Measurements from ENCODE around the gene HMCN2. TPM values are rescaled to one million over a fixed set of nuclear protein-coding genes. Genes with fewer than 3 reads are reported as not detected.

HMCN2 gene
- total RNA-seq, 1 experiment from 2014 or later = not detected

DNA sequence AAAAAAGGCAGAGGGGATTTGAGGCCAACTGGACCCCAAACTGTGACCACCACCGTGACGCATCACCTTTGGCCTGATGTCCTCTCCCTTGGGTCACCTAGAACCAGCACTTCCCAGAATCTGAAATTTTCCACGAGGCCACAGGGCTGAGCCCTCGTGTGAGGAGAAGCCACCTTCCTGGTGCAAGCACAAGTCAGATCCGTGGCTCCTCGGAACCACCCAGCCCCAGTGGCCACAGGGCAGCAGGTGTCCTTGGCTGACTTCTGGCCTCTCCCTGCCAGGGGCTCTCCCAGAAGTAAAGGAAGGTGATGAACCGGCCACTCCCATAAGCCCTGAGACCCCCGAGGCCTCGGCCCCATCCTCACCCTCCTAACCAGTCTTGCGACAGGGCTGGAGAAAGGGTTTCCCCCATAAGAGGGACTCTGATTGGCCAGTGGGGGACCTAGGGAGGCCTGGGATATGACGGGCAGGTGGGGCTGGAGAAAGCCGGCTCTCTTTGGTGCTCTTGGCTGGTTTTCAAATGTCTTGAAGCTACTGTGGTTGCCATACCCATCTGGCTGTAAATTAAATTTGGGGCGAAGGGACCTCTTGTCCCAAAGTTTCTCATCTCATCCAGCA, 20.9 kb upstream of the HMCN2 start:
- DNase-seq (ENCODE audit: unreplicated experiment) = no peak
- no TSS peak for BruUV-seq (replicated peaks)
- intact Hi-C loops (cut with micrococcal nuclease) = no loop called here
- POLR2A ChIA-PET = no interaction called here
- Mint-ChIP-seq H3K9me3 (ENCODE audit: unreplicated experiment) (no peaks in the 10 kb centered on the region), H3K4me1 (ENCODE audit: insufficient read depth, unreplicated experiment) (peaks cover 11% of the 10 kb centered on the region), H3K27me3 (ENCODE audit: insufficient read depth, unreplicated experiment) (peaks cover 12% of the 10 kb centered on the region), H3K4me3 (ENCODE audit: unreplicated experiment) (no peak overlapping the region), H3K36me3 (ENCODE audit: insufficient read depth, unreplicated experiment) (no peaks in the 10 kb centered on the region), H3K27ac (ENCODE audit: low read depth, unreplicated experiment) (no peak overlapping the region)
- CTCF ChIA-PET = interaction anchor here (0.6 to 9.8 kb wide), 11 partner anchors 8 to 449 kb away, joined by 3 to 62 read pairs (median 4); partner anchors contain the start of gene EXOSC2
- TF ChIP-seq CTCF (IDR thresholded peaks at IDR 0.05; ENCODE audit: unreplicated experiment) = no peak

DNA sequence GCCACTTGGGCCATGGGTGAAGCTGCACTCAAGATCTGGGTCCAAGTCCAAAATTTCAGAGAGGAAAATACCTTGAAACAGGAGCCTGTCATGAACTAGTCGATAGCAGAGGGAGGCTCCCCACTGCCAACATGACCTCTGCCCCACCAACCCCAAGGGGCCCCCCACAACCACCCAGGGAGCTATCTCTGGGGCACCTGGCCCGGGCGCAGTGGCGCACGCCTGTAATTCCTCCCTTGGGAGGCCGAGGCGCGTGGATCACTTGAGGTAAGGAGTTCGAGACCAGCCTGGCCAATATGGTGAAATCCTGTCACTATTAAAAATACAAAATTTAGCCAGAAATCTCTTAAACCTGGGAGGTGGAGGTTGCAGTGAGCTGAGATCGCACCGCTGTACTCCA, 20.1 kb upstream of the HMCN2 start:
- no TSS peak for BruUV-seq (replicated peaks)
- no peaks in the 10 kb centered on the region for H3K36me3 Mint-ChIP-seq (ENCODE audit: insufficient read depth, unreplicated experiment)
- TF ChIP-seq CTCF (IDR thresholded peaks at IDR 0.05; ENCODE audit: unreplicated experiment) = no peak
- H3K4me1 Mint-ChIP-seq (ENCODE audit: insufficient read depth, unreplicated experiment) = peaks cover 11% of the 10 kb centered on the region
- peaks cover 20% of the 10 kb centered on the region for H3K27me3 Mint-ChIP-seq (ENCODE audit: insufficient read depth, unreplicated experiment)
- ChIA-PET POLR2A (no interaction called here), CTCF (interaction anchor here (0.6 to 9.8 kb wide), 5 partner anchors 9 to 138 kb away, joined by 3 to 62 read pairs (median 5); no protein-coding TSS in a partner anchor)
- H3K4me3 Mint-ChIP-seq (ENCODE audit: unreplicated experiment) = no peak overlapping the region
- no peak overlapping the region for H3K27ac Mint-ChIP-seq (ENCODE audit: low read depth, unreplicated experiment)
- intact Hi-C loops (cut with micrococcal nuclease) = no loop called here
- no peaks in the 10 kb centered on the region for H3K9me3 Mint-ChIP-seq (ENCODE audit: unreplicated experiment)
- DNase-seq (ENCODE audit: unreplicated experiment) = no peak

DNA sequence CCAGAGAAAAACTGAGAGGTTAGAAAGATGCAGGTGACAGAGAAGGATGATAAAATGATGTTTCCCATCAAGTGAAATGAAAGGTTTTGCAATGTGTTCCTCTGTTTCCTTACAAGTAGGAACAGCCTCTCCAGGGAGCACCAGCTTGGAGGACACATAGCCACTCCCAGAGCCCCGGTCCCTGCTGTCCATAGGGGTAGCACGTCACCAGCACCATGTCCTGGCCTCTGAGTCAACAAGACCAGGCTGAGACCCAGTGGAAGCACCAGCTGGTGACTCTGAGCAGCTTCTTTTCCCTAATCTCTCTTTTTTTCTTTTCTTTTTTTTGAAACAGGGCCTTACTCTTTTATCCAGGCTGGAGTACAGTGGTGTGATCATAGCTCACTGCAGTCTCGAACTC, 19.4 kb upstream of the HMCN2 start:
- H3K4me1 Mint-ChIP-seq (ENCODE audit: insufficient read depth, unreplicated experiment) = peaks cover 6% of the 10 kb centered on the region
- H3K27ac Mint-ChIP-seq (ENCODE audit: low read depth, unreplicated experiment) = no peak overlapping the region
- H3K27me3 Mint-ChIP-seq (ENCODE audit: insufficient read depth, unreplicated experiment) = peaks cover 26% of the 10 kb centered on the region
- H3K9me3 Mint-ChIP-seq (ENCODE audit: unreplicated experiment) = no peaks in the 10 kb centered on the region
- ChIA-PET POLR2A (interaction anchor here (0.7 kb wide), 1 partner anchor 23 kb away, joined by 3 read pairs; no protein-coding TSS in a partner anchor), CTCF (interaction anchor here (0.6 to 9.8 kb wide), 4 partner anchors 13 to 138 kb away, joined by 4 to 62 read pairs (median 4); no protein-coding TSS in a partner anchor)
- no TSS peak for BruUV-seq (replicated peaks)
- no peak overlapping the region for H3K4me3 Mint-ChIP-seq (ENCODE audit: unreplicated experiment)
- H3K36me3 Mint-ChIP-seq (ENCODE audit: insufficient read depth, unreplicated experiment) = no peaks in the 10 kb centered on the region
- intact Hi-C loops (cut with micrococcal nuclease) = no loop called here
- TF ChIP-seq CTCF (IDR thresholded peaks at IDR 0.05; ENCODE audit: unreplicated experiment) = no peak
- DNase-seq (ENCODE audit: unreplicated experiment) = no peak

- POLR2A ChIA-PET = no interaction called here
- H3K27me3 Mint-ChIP-seq (ENCODE audit: insufficient read depth, unreplicated experiment) = peaks cover 55% of the 10 kb centered on the region
- H3K9me3 Mint-ChIP-seq (ENCODE audit: unreplicated experiment) = no peaks in the 10 kb centered on the region
Observed at GRCh38 chr9:130254747-130255630, 10.6 kb upstream of the HMCN2 start.

More at GRCh38 chr9:130254747-130255630, 10.6 kb upstream of the HMCN2 start:
- H3K36me3 Mint-ChIP-seq (ENCODE audit: insufficient read depth, unreplicated experiment) = no peaks in the 10 kb centered on the region
- no TSS peak for BruUV-seq (replicated peaks)
- DNase-seq (ENCODE audit: unreplicated experiment) = no peak
- TF ChIP-seq CTCF (IDR thresholded peaks at IDR 0.05; ENCODE audit: unreplicated experiment) = no peak
- H3K4me3 Mint-ChIP-seq (ENCODE audit: unreplicated experiment) = no peak overlapping the region
- H3K4me1 Mint-ChIP-seq (ENCODE audit: insufficient read depth, unreplicated experiment) = no peaks in the 10 kb centered on the region
- H3K27ac Mint-ChIP-seq (ENCODE audit: low read depth, unreplicated experiment) = no peak overlapping the region
- intact Hi-C loops (cut with micrococcal nuclease) = no loop called here
- CTCF ChIA-PET = interaction anchor here (0.6 to 2.6 kb wide), 7 partner anchors 9 to 897 kb away, joined by 3 to 16 read pairs (median 3); no protein-coding TSS in a partner anchor
